ENCODE measurements around the gene LRIT3. TPM values are rescaled to one million over a fixed set of nuclear protein-coding genes. Genes with fewer than 3 reads are reported as not detected.

LRIT3 gene
- total and polyA plus RNA-seq, 5 donors from 2014 or later: 0.07 to 0.25 (median 0.08) TPM; not detected in 2

DNA sequence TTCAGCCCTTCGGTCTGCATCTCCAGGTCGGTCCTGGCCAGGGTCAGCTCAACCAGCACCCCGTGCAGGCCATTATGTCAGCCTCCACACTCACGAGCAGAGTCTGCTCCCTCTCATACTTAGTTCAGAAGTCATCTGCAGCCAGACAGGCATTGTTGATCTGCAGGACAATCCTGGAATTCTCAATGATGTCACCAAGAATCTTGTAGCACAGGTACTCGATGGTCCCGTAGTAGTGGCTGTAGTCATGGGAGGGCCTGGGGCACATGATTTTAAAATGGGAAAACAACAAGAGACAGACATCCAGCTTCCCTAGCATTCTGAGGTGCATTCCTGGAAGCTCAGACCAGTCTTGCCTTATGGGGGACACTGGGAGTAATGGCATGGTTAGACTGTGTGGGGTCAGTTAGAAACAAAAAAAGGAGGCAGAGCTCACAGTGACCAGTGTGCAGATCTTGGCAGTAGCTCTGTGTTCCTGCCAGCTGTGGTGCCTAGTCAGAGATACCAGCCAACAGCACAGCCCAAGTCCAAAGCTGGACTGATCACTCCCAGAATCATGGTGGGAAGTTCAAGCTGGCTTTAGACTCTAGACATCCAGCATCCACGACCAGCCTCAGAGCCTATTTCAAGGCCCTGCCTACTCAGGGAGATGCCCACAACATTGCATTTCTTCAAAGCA, 31.9 kb downstream of the LRIT3 start:
- Mint-ChIP-seq H3K27me3 (peaks cover 15% of the 10 kb centered on the region), H3K9me3 (peaks cover 0 to 2% (median 0%) of the 10 kb centered on the region in 7 donors), H3K4me1 (no peaks in the 10 kb centered on the region), H3K36me3 (no peaks in the 10 kb centered on the region), H3K4me3 (no peak overlapping the region), H3K27ac (no peak overlapping the region)
- Histone ChIP-seq H3K36me3 (ENCODE audit: control insufficient read depth, insufficient read depth, low read length) (no peaks in the 10 kb centered on the region), H3K4me1 (ENCODE audit: control insufficient read depth, insufficient read depth, low read length, poor library complexity, severe bottlenecking) (no peaks in the 10 kb centered on the region), H3K27ac (ENCODE audit: insufficient read depth, low read length, poor library complexity, severe bottlenecking) (no peak overlapping the region), H3K27me3 (ENCODE audit: control insufficient read depth, insufficient read depth, low read length) (peaks cover 10% of the 10 kb centered on the region), H3K4me3 (ENCODE audit: low read depth, low read length) (no peak overlapping the region), H3K9me3 (ENCODE audit: control insufficient read depth in 2 of 2, low read length in 2 of 2) (no peaks in the 10 kb centered on the region)
- DNase-seq (no peak), ATAC-seq (ENCODE audit: low read depth in 2 of 2) (no peak)

DNA sequence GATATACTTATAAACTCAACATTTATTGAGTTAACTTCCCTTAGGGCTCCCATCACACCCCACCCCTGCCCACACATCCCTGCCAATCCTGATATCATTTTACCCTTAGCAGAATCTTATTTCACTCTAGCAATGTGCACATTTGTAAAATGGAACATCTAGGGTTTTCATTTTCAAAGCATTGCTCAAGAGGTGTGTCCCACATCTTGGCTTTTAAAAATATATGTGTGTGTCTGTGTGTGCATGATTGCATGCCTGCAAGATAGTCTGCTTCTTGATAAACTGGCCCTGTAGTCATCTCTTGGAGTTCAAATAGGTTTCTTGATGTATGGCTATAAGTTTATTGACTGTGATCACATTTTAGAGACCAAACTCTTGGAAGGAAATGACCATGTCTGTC, 38.4 kb downstream of the LRIT3 start:
- ATAC-seq (ENCODE audit: low read depth in 2 of 2) (no peak), DNase-seq (no peak)
- no peak overlapping the region for H3K27ac Mint-ChIP-seq
- Histone ChIP-seq H3K9me3 (ENCODE audit: control insufficient read depth in 2 of 2, low read length in 2 of 2) (no peaks in the 10 kb centered on the region), H3K27me3 (ENCODE audit: control insufficient read depth, insufficient read depth, low read length) (peaks cover 5% of the 10 kb centered on the region), H3K4me1 (ENCODE audit: control insufficient read depth, insufficient read depth, low read length, poor library complexity, severe bottlenecking) (no peaks in the 10 kb centered on the region), H3K27ac (ENCODE audit: insufficient read depth, low read length, poor library complexity, severe bottlenecking) (no peak overlapping the region), H3K36me3 (ENCODE audit: control insufficient read depth, insufficient read depth, low read length) (no peaks in the 10 kb centered on the region), H3K4me3 (ENCODE audit: low read depth, low read length) (no peak overlapping the region)
- peaks cover 27% of the 10 kb centered on the region for H3K27me3 Mint-ChIP-seq
- H3K9me3 Mint-ChIP-seq: peaks cover 0 to under 1% (median 0%) of the 10 kb centered on the region in 7 donors
- H3K4me1 Mint-ChIP-seq: no peaks in the 10 kb centered on the region
- H3K4me3 Mint-ChIP-seq: no peak overlapping the region
- H3K36me3 Mint-ChIP-seq: no peaks in the 10 kb centered on the region

DNA sequence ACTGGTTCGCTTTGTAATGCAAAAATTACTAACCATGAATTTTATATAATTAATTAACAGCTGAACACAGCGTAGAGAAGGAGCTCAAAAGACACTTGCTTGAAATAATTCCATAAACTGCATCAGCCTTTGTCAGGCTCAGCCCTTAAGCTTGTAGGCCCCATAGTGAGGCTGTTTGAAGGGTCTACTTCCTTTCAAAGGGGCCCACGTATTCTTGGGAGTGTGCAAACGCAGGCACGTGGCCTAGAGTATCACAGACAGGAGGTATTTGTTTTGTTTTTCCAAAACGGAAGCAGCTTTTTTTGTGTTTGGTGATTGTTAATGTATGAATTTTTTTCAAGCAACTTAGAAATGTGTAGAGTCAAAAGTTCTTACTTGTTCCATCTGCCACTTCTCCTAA, 39.2 kb downstream of the LRIT3 start:
- Histone ChIP-seq H3K27ac (ENCODE audit: insufficient read depth, low read length, poor library complexity, severe bottlenecking) (no peak overlapping the region), H3K36me3 (ENCODE audit: control insufficient read depth, insufficient read depth, low read length) (no peaks in the 10 kb centered on the region), H3K9me3 (ENCODE audit: control insufficient read depth in 2 of 2, low read length in 2 of 2) (no peaks in the 10 kb centered on the region), H3K27me3 (ENCODE audit: control insufficient read depth, insufficient read depth, low read length) (peaks cover 3% of the 10 kb centered on the region), H3K4me1 (ENCODE audit: control insufficient read depth, insufficient read depth, low read length, poor library complexity, severe bottlenecking) (no peaks in the 10 kb centered on the region), H3K4me3 (ENCODE audit: low read depth, low read length) (no peak overlapping the region)
- peaks cover 28% of the 10 kb centered on the region for H3K27me3 Mint-ChIP-seq
- ATAC-seq (ENCODE audit: low read depth in 2 of 2) (no peak), DNase-seq (no peak)
- H3K36me3 Mint-ChIP-seq: no peaks in the 10 kb centered on the region
- no peak overlapping the region for H3K4me3 Mint-ChIP-seq
- H3K9me3 Mint-ChIP-seq: peaks cover 0 to 3% (median 0%) of the 10 kb centered on the region in 7 donors
- no peak overlapping the region for H3K27ac Mint-ChIP-seq
- H3K4me1 Mint-ChIP-seq: no peaks in the 10 kb centered on the region

DNA sequence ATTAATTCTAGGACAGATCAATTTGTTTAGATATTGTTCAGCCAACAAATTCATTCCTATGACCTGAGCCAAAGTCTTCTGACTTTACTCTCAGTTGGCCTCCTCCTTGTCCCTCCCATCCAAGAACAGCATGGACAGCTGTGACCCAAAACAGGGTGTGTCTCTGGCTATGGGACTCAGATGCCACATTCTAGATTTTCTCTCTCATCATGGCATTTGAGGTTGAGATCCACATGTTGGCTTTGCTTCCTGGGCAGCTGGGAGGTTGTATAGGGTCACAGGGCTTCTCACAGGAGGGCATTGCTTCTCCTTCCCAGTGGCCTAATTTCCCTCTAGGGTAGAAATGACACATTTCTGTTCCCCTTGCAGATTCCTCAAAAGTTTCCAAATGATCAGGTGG, 42.2 kb downstream of the LRIT3 start:
- H3K9me3 Mint-ChIP-seq: peaks cover 0 to 4% (median 0%) of the 10 kb centered on the region in 7 donors
- H3K27me3 Mint-ChIP-seq: peaks cover 26% of the 10 kb centered on the region
- no peaks in the 10 kb centered on the region for H3K36me3 Mint-ChIP-seq
- Histone ChIP-seq H3K27me3 (ENCODE audit: control insufficient read depth, insufficient read depth, low read length) (peaks cover 2% of the 10 kb centered on the region), H3K9me3 (ENCODE audit: control insufficient read depth in 2 of 2, low read length in 2 of 2) (no peaks in the 10 kb centered on the region), H3K36me3 (ENCODE audit: control insufficient read depth, insufficient read depth, low read length) (no peaks in the 10 kb centered on the region), H3K4me3 (ENCODE audit: low read depth, low read length) (no peak overlapping the region), H3K4me1 (ENCODE audit: control insufficient read depth, insufficient read depth, low read length, poor library complexity, severe bottlenecking) (no peaks in the 10 kb centered on the region), H3K27ac (ENCODE audit: insufficient read depth, low read length, poor library complexity, severe bottlenecking) (no peak overlapping the region)
- H3K27ac Mint-ChIP-seq: no peak overlapping the region
- no peaks in the 10 kb centered on the region for H3K4me1 Mint-ChIP-seq
- DNase-seq: no peak
- no peak for ATAC-seq (ENCODE audit: low read depth in 2 of 2)
- H3K4me3 Mint-ChIP-seq: no peak overlapping the region

DNA sequence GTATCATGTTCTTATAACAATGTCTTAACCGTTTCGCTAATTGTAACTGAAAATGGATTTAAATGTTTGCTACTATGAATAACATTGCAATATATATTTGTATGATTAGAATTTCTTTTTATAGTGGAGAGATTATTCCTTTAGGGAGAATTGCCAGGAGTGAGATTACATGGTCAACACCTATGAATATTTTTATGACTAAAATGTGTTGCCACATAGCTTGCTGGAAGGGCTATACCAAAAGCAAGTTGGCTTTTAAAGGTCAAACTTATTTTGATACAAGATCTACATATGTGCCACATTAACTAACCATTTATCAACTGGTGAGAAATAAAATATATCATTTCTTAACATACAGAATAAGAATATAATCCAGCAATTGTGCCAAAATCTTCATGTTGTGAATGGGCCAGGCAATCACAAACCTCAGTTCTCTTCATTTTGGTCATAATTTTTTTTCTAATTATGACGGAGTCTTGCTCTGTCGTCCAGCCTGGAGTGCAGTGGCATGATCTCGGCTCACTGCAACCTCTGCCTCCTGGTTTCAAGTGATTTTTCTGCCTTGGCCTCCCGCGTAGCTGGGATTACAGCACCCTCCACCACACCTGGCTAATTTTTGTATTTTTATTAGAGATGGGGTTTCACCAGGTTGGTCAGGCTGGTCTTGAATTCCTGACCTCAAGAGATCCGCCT, 54.8 kb downstream of the LRIT3 start:
- Mint-ChIP-seq H3K4me3 (no peak overlapping the region), H3K27me3 (peaks cover 9% of the 10 kb centered on the region), H3K4me1 (no peaks in the 10 kb centered on the region), H3K27ac (no peak overlapping the region), H3K9me3 (peaks cover 0 to 3% (median 0%) of the 10 kb centered on the region in 7 donors), H3K36me3 (no peaks in the 10 kb centered on the region)
- Histone ChIP-seq H3K4me3 (ENCODE audit: low read depth, low read length) (no peak overlapping the region), H3K27me3 (ENCODE audit: control insufficient read depth, insufficient read depth, low read length) (no peaks in the 10 kb centered on the region), H3K4me1 (ENCODE audit: control insufficient read depth, insufficient read depth, low read length, poor library complexity, severe bottlenecking) (no peaks in the 10 kb centered on the region), H3K27ac (ENCODE audit: insufficient read depth, low read length, poor library complexity, severe bottlenecking) (no peak overlapping the region), H3K9me3 (ENCODE audit: control insufficient read depth in 2 of 2, low read length in 2 of 2) (no peaks in the 10 kb centered on the region), H3K36me3 (ENCODE audit: control insufficient read depth, insufficient read depth, low read length) (no peaks in the 10 kb centered on the region)
- DNase-seq (no peak), ATAC-seq (ENCODE audit: low read depth in 2 of 2) (no peak)

DNA sequence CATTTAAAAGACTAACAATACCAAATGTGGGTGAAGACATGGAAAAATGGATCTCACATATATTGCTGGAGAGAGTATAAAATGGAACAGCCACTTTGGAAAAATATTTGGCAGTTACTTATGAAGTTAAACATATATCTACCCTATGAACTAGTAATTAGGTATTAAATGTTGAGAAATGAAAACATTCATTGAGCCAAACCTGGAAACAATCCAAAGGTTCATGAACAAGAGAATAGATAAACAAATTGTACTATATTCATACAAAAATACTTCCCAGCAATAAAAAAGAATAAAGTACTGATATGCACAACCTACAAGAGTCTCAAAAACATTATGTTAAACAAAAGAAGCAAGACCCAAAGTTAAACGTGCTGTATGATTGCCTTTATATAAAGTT, 60.8 kb downstream of the LRIT3 start:
- Histone ChIP-seq H3K4me1 (ENCODE audit: control insufficient read depth, insufficient read depth, low read length, poor library complexity, severe bottlenecking) (no peaks in the 10 kb centered on the region), H3K36me3 (ENCODE audit: control insufficient read depth, insufficient read depth, low read length) (no peaks in the 10 kb centered on the region), H3K27me3 (ENCODE audit: control insufficient read depth, insufficient read depth, low read length) (peaks cover 2% of the 10 kb centered on the region), H3K4me3 (ENCODE audit: low read depth, low read length) (no peak overlapping the region), H3K27ac (ENCODE audit: insufficient read depth, low read length, poor library complexity, severe bottlenecking) (no peak overlapping the region), H3K9me3 (ENCODE audit: control insufficient read depth in 2 of 2, low read length in 2 of 2) (no peaks in the 10 kb centered on the region)
- peaks cover 0 to 3% (median 0%) of the 10 kb centered on the region in 7 donors for H3K9me3 Mint-ChIP-seq
- H3K4me1 Mint-ChIP-seq: no peaks in the 10 kb centered on the region
- no peak overlapping the region for H3K27ac Mint-ChIP-seq
- ATAC-seq (ENCODE audit: low read depth in 2 of 2): no peak
- H3K4me3 Mint-ChIP-seq: no peak overlapping the region
- no peaks in the 10 kb centered on the region for H3K36me3 Mint-ChIP-seq
- H3K27me3 Mint-ChIP-seq: peaks cover 36% of the 10 kb centered on the region
- no peak for DNase-seq

DNA sequence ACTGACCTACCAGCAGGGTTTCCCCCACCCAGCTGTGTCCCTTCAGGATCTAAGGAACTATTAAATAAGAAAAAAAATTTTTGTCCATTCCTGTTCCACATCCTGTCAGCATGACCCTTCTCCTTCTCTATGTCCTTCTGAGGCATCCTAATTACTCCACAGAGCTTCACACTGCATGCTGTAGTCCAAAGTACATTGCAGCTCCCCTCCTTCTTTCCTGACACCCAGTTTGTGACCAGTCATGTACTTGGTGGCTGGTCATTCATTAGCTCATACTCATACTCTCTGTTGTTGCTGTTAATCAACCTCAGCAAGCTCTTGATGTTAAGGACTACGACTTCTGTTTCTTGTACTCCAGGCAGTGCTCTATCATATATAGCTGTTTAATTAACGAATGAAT, 62.3 kb downstream of the LRIT3 start:
- no peaks in the 10 kb centered on the region for H3K4me1 Mint-ChIP-seq
- H3K9me3 ChIP-seq (ENCODE audit: control insufficient read depth in 2 of 2, low read length in 2 of 2): no peaks in the 10 kb centered on the region
- no peak overlapping the region for H3K27ac ChIP-seq (ENCODE audit: insufficient read depth, low read length, poor library complexity, severe bottlenecking)
- H3K4me3 Mint-ChIP-seq: no peak overlapping the region
- no peak overlapping the region for H3K4me3 ChIP-seq (ENCODE audit: low read depth, low read length)
- H3K27me3 Mint-ChIP-seq: peaks cover 38% of the 10 kb centered on the region
- no peak overlapping the region for H3K27ac Mint-ChIP-seq
- H3K4me1 ChIP-seq (ENCODE audit: control insufficient read depth, insufficient read depth, low read length, poor library complexity, severe bottlenecking): no peaks in the 10 kb centered on the region
- H3K36me3 Mint-ChIP-seq: no peaks in the 10 kb centered on the region
- H3K27me3 ChIP-seq (ENCODE audit: control insufficient read depth, insufficient read depth, low read length): peaks cover 8% of the 10 kb centered on the region
- peaks cover 0 to 3% (median 0%) of the 10 kb centered on the region in 7 donors for H3K9me3 Mint-ChIP-seq
- DNase-seq (no peak), ATAC-seq (ENCODE audit: low read depth in 2 of 2) (no peak)
- H3K36me3 ChIP-seq (ENCODE audit: control insufficient read depth, insufficient read depth, low read length): no peaks in the 10 kb centered on the region

All from CD4-positive, CD25-positive, alpha-beta regulatory T cell (primary cell).